GM21723 (cell line): ENCODE results near the gene SEMA4B.

ENCODE experiments used
- ATAC-seq: cut with Tn5 transposase; IDR thresholded peaks from one replicate; pipeline ENCODE4 v1.9.1; 2021; ENCODE audit warnings: mild to moderate bottlenecking, moderate library complexity; ENCODE audit not compliant: unreplicated experiment

Gene SEMA4B

DNA sequence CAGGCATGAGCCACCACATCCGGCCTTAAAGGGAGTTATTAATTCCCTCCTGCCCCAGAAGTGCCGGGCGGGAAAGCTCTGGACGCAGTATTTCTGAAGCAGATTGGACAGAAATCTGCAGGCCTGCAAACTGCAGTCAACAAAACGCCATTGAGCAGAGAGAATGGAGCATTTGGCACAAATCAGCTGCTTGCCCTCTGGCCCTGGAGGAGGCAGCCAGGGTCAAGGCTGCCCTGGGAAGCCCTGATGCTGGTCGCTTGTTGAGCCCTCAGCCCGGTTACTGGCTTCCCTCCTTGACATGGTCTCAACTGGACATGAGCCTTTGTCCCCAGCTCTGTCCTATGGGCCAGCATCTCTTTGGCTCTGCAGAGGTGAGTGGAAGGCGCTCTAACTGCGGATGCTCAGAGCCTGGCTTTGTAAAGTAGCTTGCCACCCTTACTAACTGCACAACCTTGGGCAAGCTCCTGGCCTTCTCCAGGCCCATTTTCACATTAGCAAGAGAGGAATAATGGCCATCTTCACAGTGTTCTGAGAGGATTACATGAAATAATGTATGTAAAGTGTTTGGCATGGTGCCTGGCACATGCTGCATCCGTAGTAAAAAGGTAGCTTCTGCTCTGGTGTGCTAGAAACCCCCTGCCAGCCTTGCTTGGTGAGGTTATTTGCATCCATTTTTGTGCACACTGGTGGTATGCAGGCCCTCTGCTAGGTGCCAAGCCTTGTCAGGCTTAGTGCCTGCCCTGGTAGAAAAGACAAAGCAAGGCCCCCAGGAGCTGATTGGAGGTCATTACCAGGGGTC is 4.1 kb downstream of the SEMA4B start:
- no peak for ATAC-seq

- no peak for ATAC-seq
Observed at GRCh38 chr15:90205886-90206285, 4.8 kb downstream of the SEMA4B start.

- ATAC-seq: no peak
Observed at GRCh38 chr15:90207252-90207651, 6.1 kb downstream of the SEMA4B start.

- ATAC-seq: no peak
Observed at GRCh38 chr15:90208356-90208755, 7.2 kb downstream of the SEMA4B start.

GRCh38 chr15:90209591-90209990 is 8.5 kb downstream of the SEMA4B start:
- peak; percentile 55 for ATAC-seq

DNA sequence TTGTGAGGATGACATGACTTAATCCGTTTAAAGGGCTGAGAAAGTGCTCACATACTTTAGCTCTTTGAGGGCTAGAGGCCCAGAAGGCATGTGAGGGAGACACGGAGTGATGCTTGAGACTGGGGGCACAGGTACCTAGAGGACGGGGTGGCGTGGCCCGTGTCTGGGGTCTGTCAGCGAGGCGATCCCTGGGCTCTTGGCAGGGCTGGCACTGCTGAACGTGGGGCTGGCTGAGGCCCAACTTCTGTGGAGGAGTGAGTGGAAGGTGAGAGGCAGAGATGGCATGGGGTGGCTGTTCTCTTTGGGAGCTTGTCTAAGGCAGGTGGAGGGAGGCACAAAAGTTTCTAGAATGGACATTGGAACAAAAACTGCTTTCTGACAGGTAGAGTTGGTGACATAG is 9.5 kb downstream of the SEMA4B start:
- no peak for ATAC-seq

DNA sequence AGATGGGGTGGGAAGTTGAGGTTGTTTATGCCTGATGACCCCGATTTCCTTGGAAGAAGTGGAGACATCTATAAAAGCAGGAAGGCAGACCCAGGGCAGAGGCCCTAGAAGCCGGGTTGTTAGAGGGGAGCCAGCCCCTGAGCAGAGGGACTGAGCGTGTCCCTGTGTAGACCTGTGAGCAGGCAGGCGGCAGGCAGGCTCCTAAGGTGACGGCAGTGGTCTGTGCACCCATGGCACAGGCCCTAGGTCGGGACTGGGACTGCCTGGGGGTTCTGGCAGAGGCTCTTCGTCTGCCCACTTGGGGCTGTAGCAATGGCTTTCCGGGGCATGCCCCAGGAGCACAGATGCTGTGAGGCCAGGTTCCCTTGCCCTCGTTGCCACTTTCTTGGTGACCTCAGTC is 9.9 kb downstream of the SEMA4B start:
- ATAC-seq: no peak

- ATAC-seq: no peak
Observed at GRCh38 chr15:90211440-90212143, 10.5 kb downstream of the SEMA4B start.

- no peak for ATAC-seq
Observed at GRCh38 chr15:90212221-90213098, 11.3 kb downstream of the SEMA4B start.

GRCh38 chr15:90213122-90213817 is 12.1 kb downstream of the SEMA4B start:
- no peak for ATAC-seq

DNA sequence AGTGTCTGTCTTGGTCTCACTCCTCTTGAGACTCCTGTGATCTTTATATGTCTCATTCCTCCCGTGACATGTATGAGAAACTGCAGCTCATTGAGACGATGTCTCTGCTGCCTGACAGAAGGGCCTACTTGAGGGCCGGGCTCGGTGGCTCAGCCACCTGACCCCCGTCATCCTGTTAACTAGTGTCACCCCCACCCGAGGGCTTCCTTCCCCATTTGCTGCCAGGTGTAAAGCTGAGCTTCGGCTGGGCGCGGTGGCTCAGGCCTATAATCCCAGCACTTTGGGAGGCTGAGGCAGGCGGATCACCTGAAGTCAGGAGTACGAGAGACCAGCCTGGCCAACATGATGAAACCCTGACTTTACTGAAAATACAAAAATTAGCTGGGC is 12.7 kb downstream of the SEMA4B start:
- no peak for ATAC-seq

- ATAC-seq: no peak
Observed at GRCh38 chr15:90214553-90215196, 13.5 kb downstream of the SEMA4B start.

DNA sequence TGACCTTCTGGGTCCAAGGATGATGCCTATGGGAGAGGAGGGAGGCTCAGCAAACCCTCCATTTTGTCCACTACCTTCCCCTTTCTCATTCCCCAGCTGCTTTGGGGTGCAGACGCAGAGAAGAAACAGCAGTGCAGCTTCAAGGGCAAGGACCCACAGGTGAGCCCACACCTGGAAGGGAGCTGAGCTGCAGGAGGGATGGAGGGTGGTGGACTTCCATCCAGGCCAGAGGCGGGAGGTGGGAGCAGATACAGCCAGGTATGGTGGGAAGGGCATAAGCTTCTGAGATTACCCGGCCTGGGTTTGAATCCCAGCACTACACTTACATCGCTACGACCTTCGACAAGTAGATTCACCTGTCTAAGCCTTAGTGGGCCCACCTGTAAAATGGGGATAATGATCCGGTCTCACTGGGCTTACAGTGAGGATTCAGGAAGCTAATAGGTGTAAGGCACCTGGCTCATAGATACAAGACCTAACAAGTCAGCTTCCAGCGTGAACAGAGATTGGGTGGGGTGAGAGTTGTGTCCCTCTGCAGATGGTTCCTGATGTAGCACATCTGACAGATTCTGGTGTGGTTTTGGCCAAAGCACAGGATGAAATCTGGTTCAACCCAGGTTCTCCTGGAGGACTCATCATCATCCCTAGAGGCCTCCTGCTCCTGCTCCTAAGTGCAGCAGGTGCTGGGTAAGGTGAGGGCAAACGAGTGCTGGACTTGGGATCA is 16.7 kb downstream of the SEMA4B start:
- ATAC-seq: no peak

GRCh38 chr15:90219421-90220141 is 18.5 kb downstream of the SEMA4B start:
- no peak for ATAC-seq

GRCh38 chr15:90221246-90221900 is 20.2 kb downstream of the SEMA4B start:
- no peak for ATAC-seq

DNA sequence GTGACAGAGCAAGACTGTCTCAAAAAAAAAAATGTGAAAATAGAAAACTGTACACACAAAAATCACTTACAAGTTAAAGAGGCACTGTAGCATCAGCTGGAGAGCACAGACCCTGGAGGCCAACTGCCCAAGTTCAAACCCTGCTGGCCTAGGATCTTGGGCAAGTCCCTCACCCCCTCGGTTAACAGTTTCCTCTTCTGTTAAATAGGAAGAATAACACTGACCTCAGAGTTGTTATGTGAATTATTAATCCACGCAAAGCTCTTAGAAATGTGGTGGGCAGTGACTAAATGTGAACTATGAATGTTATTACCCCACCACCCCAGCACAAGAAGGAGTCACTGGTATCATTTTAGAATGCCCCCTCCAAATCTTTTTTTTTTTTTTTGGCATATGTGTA is 21.4 kb downstream of the SEMA4B start:
- no peak for ATAC-seq

DNA sequence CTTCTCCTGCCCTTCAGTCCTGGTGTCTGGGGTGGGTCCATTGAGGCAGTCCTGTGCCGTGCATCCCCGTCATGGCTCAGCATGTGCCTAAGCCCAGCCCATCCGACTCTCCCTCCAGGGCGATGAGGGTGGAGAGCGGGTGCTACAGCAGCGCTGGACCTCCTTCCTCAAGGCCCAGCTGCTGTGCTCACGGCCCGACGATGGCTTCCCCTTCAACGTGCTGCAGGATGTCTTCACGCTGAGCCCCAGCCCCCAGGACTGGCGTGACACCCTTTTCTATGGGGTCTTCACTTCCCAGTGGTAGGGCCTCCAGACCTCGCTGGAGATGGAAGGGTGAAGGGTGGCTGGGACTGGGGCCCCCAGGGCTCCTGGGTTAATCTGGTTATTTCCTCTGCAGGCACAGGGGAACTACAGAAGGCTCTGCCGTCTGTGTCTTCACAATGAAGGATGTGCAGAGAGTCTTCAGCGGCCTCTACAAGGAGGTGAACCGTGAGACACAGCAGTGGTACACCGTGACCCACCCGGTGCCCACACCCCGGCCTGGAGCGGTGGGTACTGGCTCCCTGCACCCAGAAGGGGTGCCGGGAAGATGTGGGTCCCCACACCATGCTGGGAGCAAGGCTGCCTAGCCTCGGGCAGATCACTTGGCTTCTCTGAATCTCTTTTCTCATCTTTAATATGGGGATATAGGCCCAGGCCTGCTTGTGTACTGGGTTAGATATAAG is 22.5 kb downstream of the SEMA4B start:
- no peak for ATAC-seq

DNA sequence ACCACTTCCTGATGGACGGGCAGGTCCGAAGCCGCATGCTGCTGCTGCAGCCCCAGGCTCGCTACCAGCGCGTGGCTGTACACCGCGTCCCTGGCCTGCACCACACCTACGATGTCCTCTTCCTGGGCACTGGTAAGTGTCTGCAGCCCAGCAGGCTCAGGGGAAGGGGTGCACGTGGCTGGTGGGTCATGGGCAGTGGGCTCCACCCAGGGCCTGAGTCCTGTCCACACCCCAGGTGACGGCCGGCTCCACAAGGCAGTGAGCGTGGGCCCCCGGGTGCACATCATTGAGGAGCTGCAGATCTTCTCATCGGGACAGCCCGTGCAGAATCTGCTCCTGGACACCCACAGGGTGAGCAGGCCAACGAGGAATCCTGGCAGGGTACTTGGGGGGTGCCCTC is 23.9 kb downstream of the SEMA4B start:
- ATAC-seq: no peak
